Measurements from ENCODE around the gene LCA5L. TPM values are rescaled to one million over a fixed set of nuclear protein-coding genes. Genes with fewer than 3 reads are reported as not detected.

LCA5L gene
- total and polyA plus RNA-seq, 7 donors = 0.60 to 5.5 (median 0.82) TPM

DNA sequence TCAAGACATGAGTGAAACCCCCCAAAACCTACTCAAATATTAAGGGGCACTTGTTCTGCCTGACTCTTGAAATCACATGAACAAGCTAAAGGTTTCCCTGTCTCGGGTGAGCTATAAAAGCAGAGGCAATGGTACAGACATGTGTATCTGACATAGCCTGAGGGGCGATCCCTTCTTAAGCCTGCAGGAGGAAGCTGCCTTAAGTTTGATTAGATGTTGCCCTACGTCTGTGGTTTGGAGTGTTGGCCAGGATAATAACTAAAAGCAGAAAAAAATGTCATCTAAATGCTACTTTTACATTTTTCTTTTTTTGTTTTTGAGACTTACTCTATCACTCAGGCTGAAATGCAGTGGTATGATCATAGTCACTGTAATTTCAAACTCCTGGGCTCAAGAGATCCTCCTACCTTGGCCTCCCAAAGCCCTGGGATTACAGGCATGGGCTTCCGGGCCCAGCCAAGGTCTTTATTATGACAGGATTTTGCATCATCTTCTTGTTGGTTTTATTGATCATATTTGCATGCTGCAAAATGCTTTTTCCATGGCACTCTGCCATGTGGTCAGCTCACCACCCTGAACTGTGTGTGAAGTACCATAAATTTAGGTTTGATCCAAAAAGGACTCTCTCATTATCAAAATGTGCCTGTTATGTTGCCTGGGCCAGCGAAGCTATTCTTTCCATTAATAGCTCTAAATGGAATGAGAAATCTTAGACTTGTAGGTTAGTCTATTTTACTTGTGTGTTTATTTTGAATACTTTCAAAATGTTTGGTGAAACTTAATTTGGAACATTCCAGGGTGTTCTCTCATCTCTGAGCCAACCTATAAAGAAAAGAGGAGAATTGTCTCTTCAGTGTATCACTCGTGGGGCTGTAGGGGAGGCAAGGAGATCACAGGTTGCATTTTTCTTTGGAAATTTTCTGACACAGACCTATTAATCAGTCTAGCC, 81.7 kb downstream of the LCA5L start:
- peak overlapping the region in 1 of 4 donors; percentile 76 for H3K27ac ChIP-seq
- WGBS, 2 donors = 86 to 87% methylated on average over 6 of the region's 6 CpGs
- TF ChIP-seq EP300 (IDR thresholded peaks at IDR 0.05) (no peak), POLR2AphosphoS5 (IDR thresholded peaks at IDR 0.05) (no peak), POLR2A (IDR thresholded peaks at IDR 0.05) (no peak)
- TF ChIP-seq, protein P1, sequence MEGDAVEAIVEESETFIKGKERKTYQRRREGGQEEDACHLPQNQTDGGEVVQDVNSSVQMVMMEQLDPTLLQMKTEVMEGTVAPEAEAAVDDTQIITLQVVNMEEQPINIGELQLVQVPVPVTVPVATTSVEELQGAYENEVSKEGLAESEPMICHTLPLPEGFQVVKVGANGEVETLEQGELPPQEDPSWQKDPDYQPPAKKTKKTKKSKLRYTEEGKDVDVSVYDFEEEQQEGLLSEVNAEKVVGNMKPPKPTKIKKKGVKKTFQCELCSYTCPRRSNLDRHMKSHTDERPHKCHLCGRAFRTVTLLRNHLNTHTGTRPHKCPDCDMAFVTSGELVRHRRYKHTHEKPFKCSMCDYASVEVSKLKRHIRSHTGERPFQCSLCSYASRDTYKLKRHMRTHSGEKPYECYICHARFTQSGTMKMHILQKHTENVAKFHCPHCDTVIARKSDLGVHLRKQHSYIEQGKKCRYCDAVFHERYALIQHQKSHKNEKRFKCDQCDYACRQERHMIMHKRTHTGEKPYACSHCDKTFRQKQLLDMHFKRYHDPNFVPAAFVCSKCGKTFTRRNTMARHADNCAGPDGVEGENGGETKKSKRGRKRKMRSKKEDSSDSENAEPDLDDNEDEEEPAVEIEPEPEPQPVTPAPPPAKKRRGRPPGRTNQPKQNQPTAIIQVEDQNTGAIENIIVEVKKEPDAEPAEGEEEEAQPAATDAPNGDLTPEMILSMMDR (IDR thresholded peaks at IDR 0.05) = no peak
- no peak for DNase-seq
- no peaks in the 10 kb centered on the region for H3K27me3 ChIP-seq
- no peaks in the 10 kb centered on the region for H3K36me3 ChIP-seq
- H3K9me3 ChIP-seq = no peaks in the 10 kb centered on the region
- intact Hi-C loops (cut with DNase I) = no loop called here
- H3K4me3 ChIP-seq = no peak overlapping the region
- H3K4me1 ChIP-seq = no peaks in the 10 kb centered on the region

DNA sequence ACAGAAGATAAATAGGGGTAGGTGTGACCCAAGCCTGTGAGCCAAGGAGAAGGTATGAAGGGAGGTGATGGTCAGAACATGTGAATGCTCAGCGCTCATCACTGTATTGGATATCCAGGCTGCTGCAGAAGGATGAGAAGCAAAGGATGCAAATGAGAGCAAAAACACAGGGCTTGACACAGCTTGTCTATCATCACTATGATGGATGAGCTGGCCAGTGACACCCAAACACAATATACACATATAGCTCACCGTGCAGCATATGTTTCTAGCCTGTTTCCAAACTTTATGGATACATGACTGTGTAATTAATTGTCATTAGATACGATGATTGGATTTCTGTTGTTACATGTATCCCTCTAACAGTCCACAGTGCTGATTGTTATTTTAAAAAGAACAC, 82.8 kb downstream of the LCA5L start:
- Histone ChIP-seq H3K4me3 (no peak overlapping the region), H3K4me1 (no peaks in the 10 kb centered on the region), H3K36me3 (no peaks in the 10 kb centered on the region), H3K27me3 (no peaks in the 10 kb centered on the region), H3K27ac (peak overlapping the region in 1 of 4 donors; percentile 76), H3K9me3 (no peaks in the 10 kb centered on the region)
- intact Hi-C loops (cut with DNase I) = no loop called here
- DNase-seq = no peak
- 87 to 93% methylated on average over 3 of the region's 3 CpGs for WGBS, 2 donors
- TF ChIP-seq POLR2A (IDR thresholded peaks at IDR 0.05) (no peak), POLR2AphosphoS5 (IDR thresholded peaks at IDR 0.05) (no peak), EP300 (IDR thresholded peaks at IDR 0.05) (no peak)
- TF ChIP-seq, protein P1 (IDR thresholded peaks at IDR 0.05) = no peak

DNA sequence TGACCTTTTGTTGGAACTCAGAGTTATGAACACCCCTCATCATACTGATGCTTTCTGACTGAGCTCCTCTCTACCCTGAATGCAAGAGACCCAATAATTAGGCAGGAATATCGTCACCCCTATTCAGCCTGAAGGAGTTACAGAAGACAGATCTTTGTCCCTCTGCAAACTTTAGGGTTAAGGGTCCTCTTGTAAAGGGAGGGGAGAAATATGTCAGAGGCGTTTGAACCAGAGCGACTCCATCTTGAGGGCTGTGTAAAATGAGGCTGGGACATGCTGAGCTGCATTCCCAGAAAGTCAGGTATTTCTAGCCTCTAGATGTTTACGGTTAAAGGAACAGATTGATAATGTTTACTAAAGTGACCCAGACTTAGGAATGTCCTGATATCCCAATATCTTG, 86.2 kb downstream of the LCA5L start:
- 80 to 84% methylated on average over 4 of the region's 4 CpGs for WGBS, 2 donors
- no peak for TF ChIP-seq EP300 (IDR thresholded peaks at IDR 0.05)
- TF ChIP-seq, protein P1 (IDR thresholded peaks at IDR 0.05) = no peak
- TF ChIP-seq POLR2AphosphoS5 (IDR thresholded peaks at IDR 0.05) = no peak
- TF ChIP-seq POLR2A (IDR thresholded peaks at IDR 0.05) = no peak
- Histone ChIP-seq H3K4me3 (no peak overlapping the region), H3K4me1 (no peaks in the 10 kb centered on the region), H3K36me3 (no peaks in the 10 kb centered on the region), H3K27me3 (no peaks in the 10 kb centered on the region), H3K27ac (no peak overlapping the region), H3K9me3 (no peaks in the 10 kb centered on the region)
- intact Hi-C loops (cut with DNase I) = no loop called here
- DNase-seq = no peak

Small RNA genes lying within 50 kb of the gene (small RNA-seq; reads per million reads assigned to genes)
- 0 reads per million in 3 donors for gene MIR6508

Other genes starting within 250 kb of the LCA5L start
- gene BRWD1, start 132.1 kb downstream of the LCA5L start, total RNA-seq = 10 to 100 TPM; 53.5 to 92.5 (median 70.4) TPM
- gene BRWD1, start 132.1 kb downstream of the LCA5L start, polyA plus RNA-seq = 10 to 100 TPM in 2 of 3 donors, 1 to 10 TPM in 1; 8.3 to 12.0 (median 11.2) TPM
- 10 to 100 TPM; 48.2 to 73.3 (median 66.4) TPM for gene HMGN1, start 96.7 kb downstream of the LCA5L start, total RNA-seq
- 100 to 1,000 TPM; 166 to 191 (median 174) TPM for gene HMGN1, start 96.7 kb downstream of the LCA5L start, polyA plus RNA-seq
- 10 to 100 TPM in 3 of 4 donors, 1 to 10 TPM in 1; 6.4 to 32.7 (median 23.5) TPM for gene SH3BGR, start 6.2 kb upstream of the LCA5L start, total RNA-seq
- gene SH3BGR, start 6.2 kb upstream of the LCA5L start, polyA plus RNA-seq = 1 to 10 TPM; 3.6 to 6.0 (median 5.5) TPM
- gene B3GALT5, start 167.2 kb upstream of the LCA5L start, total RNA-seq = 1 to 10 TPM in 2 of 4 donors, under 1 TPM in 2; 0.36 to 1.4 (median 0.94) TPM
- gene B3GALT5, start 167.2 kb upstream of the LCA5L start, polyA plus RNA-seq = 10 to 100 TPM in 1 of 3 donors, 1 to 10 TPM in 2; 4.6 to 33.7 (median 9.6) TPM